Measurements from ENCODE around the gene BCL11B.

Gene BCL11B

GRCh38 chr14:99177046-99177655 is 94.8 kb downstream of the BCL11B start:
- DNase-seq, result no peak

DNA sequence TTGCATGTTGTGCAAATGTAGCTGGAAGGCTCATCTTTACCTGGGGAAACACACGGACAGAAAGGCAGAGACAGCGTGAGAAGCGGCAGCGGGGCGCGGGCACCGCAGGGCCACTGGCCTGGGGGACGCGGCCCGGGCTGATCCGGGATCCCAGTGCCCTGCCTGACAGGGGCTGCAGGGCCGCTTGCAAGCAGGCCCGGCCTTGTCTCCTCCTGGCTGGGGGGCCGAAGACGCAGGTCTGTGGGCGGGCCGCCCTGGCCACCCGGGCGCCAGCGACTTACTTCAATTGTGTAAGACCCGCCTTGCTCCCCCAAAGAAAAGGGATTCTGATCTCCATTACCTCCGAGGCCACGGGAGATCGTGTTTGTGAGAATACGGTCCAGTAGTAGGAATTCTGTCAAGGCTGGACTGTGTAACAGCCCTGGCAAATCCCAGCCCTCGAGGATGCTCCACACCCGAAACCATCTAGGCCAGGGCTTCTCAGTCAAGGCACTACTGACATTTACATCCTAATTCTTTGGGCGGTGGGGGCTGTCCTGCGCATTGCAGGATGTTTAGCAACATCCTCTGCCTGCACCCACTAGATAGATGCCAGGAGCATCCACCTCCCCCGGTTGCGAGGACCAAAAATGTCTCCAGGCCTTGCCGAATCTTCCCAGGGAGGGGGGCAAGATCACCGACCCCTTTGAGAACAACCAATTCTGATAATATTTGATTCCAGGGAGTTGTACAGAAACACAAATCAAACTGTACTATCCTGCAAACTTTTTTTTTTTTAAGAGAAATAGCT is 95.6 kb downstream of the BCL11B start:
- no peak for DNase-seq

DNA sequence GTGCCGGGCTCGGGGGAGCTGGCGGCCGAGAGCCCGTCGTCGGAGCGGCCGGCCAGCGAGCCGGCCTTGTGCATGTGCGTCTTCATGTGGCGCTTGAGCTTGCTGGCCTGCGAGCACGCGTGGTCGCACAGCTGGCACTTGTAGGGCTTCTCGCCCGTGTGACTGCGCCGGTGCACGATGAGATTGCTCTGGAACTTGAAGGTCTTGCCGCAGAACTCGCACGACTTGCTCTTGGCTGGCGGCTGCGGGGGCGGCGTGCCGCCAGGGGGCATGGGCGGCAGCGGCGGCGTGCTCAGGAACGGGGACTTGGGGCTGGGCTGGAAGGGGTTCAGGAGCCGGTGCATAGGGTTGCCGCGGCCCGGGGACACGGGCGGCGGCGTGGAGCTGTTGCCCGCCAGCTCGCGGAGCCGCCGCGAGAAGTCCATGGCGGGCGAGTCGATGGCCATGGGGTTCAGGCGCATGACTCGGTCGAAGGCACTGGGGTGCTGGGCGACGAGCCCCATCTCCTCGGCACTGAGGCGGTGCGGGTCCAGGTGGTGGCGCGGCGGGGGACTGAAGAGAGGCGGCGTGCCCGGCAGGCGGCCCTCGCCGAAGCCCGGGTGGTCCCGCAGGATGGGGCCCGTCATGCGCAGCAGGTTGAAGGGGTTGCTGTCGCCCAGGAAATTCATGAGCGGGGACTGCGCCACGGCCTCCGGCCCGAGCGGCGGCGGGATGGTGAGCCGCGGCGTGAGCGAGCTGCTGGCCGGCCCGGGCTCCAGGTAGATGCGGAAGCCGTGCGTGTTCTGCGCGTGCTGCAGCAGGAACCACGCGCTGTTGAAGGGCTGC is 96.5 kb downstream of the BCL11B start:
- DNase-seq, result no peak

- no peak for DNase-seq
These were observed 97.2 kb downstream of the BCL11B start for GRCh38 chr14:99174770-99175319.

DNA sequence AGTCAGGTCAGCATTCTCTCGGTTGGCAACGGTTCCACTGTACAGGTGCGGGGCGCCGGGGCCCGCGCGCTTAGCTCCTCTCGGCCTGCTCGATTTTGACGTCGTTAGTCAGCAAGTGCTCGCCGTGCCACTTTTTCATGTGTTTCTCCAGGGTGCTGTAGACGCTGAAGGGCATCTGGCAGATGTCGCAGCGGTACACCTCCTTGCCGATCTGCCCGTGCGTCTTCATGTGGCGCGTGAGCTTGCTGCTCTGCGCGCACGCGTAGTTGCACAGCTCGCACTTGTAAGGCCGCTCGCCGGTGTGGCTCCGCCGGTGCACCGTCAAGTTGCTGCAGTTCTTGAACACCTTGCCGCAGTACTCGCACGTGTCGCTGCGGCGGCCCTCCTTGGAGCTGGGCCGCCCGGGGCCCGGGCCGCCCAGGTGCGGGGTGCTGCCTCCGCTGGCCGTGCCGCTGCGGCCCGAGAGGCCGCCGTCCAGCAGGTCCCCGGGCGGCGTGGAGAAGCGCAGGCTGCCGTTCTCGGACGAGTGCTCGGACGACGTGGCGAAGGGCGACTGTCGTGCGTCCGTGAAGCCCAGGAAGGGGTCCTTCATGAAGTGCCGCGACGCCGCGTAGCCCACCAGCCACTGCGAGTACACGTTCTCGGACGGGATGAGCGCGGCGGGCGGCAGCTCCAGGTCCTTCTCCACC is 97.8 kb downstream of the BCL11B start:
- no peak for DNase-seq

- no peak for DNase-seq
These were observed 98.5 kb downstream of the BCL11B start for GRCh38 chr14:99173506-99173905.

- DNase-seq, result no peak
These were observed 98.9 kb downstream of the BCL11B start for GRCh38 chr14:99173086-99173485.

- DNase-seq, result no peak
These were observed 100.6 kb downstream of the BCL11B start for GRCh38 chr14:99171396-99171795.

- no peak for DNase-seq
These were observed 102.1 kb downstream of the BCL11B start for GRCh38 chr14:99169776-99170356.

DNA sequence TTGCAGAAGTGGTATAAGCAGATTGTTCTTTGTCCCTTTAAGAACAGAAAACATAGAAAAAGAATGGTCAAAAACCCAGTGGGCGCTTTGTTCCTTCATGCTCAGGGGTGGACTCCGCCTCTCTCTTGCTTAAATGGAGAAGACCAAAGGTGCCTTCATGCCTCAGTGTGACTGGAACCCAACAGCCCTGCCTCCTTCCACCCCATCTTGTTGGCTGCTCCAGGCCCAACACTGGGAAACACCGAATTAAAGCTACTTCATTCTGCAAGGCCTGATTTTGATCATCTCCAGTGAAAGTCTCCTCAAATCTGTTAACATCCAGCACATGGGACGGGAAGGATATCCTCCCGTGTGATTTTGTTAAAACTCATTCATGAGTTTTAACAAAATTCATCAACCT is 103.7 kb downstream of the BCL11B start:
- DNase-seq, result no peak

DNA sequence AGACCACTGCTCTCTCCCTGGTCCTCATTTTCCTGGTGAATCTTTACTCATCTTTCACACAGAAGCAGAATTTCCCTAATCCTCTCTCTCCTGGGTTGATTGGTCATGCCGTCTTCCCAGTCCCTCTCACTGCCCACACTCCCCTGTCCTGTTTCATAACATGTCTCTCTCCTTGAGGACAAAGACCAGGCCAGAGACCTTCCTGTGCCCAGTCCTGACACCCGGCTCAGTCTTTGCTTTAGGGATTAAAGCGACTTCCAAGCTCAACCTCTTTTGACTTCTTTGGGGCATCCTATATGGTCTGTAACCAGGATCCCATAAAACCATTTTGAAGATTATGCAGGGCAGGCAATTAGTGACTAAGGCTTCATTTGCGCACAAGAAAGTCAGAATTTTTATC is 105.5 kb downstream of the BCL11B start:
- DNase-seq, result no peak

- no peak for DNase-seq
These were observed 107.3 kb downstream of the BCL11B start for GRCh38 chr14:99164712-99165111.

DNA sequence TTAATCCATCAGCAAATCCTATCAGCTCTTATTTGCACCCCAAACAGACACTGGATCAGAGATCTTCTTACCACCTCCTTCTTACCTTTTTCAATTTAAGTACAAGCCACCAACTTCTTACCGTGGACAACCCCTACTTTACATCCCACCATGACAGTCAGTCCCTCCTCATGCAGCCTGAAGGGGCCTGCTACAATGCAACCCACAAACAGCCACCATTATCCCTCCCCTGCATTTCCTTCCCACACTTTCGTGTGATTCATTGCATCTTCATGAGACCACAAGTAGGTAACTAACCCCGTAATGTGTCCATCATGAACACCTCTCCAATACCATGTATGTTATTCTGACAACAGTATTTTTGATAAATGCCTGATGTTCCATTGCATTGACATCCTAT is 108.6 kb downstream of the BCL11B start:
- DNase-seq, result no peak

DNA sequence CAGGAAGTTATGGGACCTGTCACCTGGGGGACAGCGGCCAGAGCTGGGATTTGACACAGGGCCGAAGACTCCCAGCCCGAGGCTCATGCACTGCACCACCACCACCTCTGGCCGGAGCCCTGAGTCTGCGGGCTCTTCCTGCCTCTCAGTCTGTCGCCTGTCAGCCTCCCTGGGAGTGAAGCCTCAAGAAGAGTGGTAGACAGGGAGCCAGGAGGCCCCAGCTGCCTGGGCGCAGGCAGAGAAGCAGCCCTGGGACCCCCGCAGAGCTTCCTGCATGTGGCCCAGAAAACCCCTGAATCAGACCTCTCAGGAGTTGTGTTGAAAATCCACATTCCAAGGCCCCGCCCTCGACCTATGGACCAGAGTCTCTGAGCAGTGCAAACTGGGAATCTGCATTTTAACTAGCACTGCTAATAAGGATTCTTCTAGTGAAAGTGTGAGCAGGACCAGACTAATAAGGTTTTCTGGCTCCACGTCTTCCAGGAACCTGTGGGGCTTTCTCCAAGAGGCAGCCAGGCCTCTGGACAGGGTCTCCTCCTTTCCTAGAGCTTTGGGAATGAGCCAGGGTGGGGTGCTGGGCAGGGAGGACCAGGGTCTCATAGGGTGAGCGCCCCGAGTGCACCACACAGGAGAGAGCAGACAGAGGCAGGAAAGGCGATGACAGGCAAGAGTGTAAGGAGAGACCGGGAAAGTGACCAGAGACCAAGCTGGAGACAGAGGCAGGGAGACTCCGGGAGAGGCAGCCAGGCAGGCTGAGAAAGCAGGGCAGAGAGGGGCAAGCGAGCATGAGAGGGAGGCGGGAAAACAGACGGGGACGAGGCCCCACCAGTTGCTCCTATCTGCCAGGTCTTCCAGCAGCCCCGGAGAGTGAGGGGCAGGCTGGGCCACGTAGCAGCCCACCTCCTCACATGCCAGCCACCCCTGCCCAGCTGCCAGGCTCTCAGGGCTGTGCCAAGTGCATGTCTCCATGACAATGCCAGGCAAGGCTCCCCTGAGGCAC is 112.4 kb downstream of the BCL11B start:
- no peak for DNase-seq

GRCh38 chr14:99158646-99159165 is 113.3 kb downstream of the BCL11B start:
- DNase-seq, result no peak

- no peak for DNase-seq
These were observed 113.8 kb downstream of the BCL11B start for GRCh38 chr14:99158150-99158549.

DNA sequence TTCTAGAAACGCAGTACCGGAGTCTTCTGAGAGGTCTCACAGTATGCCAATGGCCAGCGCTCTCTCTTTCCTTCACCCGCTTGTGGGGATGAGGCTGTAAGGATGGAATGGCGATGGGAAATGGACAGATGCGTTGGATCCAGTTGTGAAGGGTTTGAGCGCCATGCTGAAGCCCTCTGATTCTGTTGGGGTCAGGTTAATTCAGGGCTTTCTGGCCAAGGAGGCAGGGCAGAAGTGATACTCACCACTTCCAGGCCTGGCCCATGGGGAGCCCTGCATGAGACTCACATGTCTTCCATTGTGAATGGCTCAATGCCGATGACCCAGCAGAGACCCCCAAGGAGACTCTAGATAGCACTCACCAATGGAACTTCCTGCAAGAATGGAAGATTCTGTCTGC is 114.3 kb downstream of the BCL11B start:
- no peak for DNase-seq

DNA sequence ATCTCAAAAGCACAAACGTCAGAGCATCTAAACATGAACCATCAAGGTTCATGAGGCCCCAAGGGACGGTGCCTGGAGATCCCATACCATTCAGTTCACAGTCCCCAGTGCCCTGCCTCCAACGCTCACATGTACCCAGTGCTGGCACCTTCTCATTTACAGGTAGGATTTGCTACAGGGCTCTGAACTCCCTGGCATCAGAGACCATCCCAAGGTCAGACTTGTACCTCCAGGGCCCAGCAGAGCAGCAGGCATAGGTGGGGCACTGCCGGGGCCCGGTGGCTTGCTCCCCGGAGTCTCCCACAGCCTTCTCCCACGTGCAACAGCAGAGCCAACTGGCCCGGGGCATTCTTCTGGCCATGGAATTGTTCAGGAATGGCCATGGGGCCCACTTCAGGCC is 114.8 kb downstream of the BCL11B start:
- no peak for DNase-seq

DNA sequence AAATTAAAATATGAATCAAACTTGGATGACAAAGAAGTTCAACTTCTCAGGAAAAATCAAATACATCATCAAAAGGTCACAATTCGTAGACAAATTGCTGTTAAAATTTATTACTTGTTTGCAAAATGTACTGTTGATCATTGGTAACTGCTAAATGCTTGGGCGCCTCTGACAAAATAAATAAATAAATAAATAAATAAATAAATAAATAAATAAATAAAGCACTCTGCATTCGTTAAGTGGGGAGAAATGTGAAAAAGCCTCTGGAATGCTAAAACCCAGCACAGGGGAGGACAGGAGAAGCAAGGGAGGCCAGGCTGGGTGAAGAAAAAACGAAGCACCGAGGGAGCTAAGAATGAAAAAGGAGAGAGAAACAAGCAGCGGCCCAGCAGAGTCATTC is 115.2 kb downstream of the BCL11B start:
- DNase-seq, result no peak

GRCh38 chr14:99156090-99156425 is 115.9 kb downstream of the BCL11B start:
- DNase-seq, result no peak
